Muscle of leg (tissue), 16 donors: Measurements from ENCODE around the gene TDRD7. TPM values are rescaled to one million over a fixed set of nuclear protein-coding genes. Genes with fewer than 3 reads are reported as not detected.

Experiments used
- DNase-seq: peaks from one replicate; pipeline ENCODE4 v3.0.0; 2013
- H3K27ac ChIP-seq: one replicate; pipeline ENCODE4 v1.5.1; 2013; ENCODE audit warnings: mild to moderate bottlenecking, low read length, control low read depth
- H3K27me3 ChIP-seq: one replicate; pipeline ENCODE4 v1.6.1; 2013; ENCODE audit warnings: low read length; ENCODE audit not compliant: control insufficient read depth, insufficient read depth
- H3K36me3 ChIP-seq: one replicate; pipeline ENCODE4 v1.6.1; 2013; ENCODE audit warnings: low read length; ENCODE audit not compliant: control insufficient read depth, insufficient read depth
- H3K4me1 ChIP-seq: one replicate; pipeline ENCODE4 v1.6.1; 2013; ENCODE audit warnings: low read length; ENCODE audit not compliant: control insufficient read depth, insufficient read depth
- H3K4me3 ChIP-seq: one replicate; pipeline ENCODE4 v1.5.1; 2013; ENCODE audit warnings: low read length, control low read depth
- H3K9me3 ChIP-seq: replicated peaks from 2 replicates; pipeline ENCODE4 v1.6.1; 2013; ENCODE audit warnings: low read depth, low read length; ENCODE audit not compliant: control insufficient read depth
- WGBS: methylation state at CpG from one replicate; pipeline ENCODE4 v1.1.5; 2013; ENCODE audit warnings: missing lambda C conversion rate; ENCODE audit not compliant: insufficient coverage; 5-methylcytosine and 5-hydroxymethylcytosine counted together
- long read RNA-seq, 11 donors: transcript quantifications; one replicate each; lab custom pipeline, GENCODE V29; 2026
- polyA plus RNA-seq, 8 donors: library from polyadenylated mRNA; unstranded; fragments of 120-200 nt; gene quantifications; one replicate each; pipeline versions ENCODE4 v1.2.1 to v1.2.3, GENCODE V29; 2013; ENCODE audit warnings: inconsistent platforms in 1 of 8, low replicate concordance in 1 of 8; ENCODE audit not compliant: insufficient read length in 8 of 8, insufficient read depth in 1 of 8
- total RNA-seq: library from RNA; stranded (reverse); fragments of 120-200 nt; gene quantifications from one replicate; pipeline ENCODE4 v1.2.4, GENCODE V29; 2013

TDRD7 gene
- total RNA-seq (4.3 TPM), polyA plus RNA-seq (1 to 10 TPM; 2.9 to 4.9 (median 4.3) TPM)
- long read RNA-seq, donor 1, partial matches to known transcripts: 0 of 1 reads
- long read RNA-seq, donor 1, other reads (novel, unspliced or antisense): 0 of 1 reads
- long read RNA-seq, donor 2, partial matches to known transcripts: 0 of 1 reads
- long read RNA-seq, donor 2, other reads (novel, unspliced or antisense): 0 of 1 reads
- long read RNA-seq, donor 3, partial matches to known transcripts: 0 of 1 reads
- long read RNA-seq, donor 3, other reads (novel, unspliced or antisense): 0 of 1 reads
- long read RNA-seq, donor 4: 0 reads
- long read RNA-seq, donor 5, partial matches to known transcripts: 0 of 1 reads
- long read RNA-seq, donor 5, other reads (novel, unspliced or antisense): 0 of 1 reads
- long read RNA-seq, donor 6, partial matches to known transcripts: 5 of 7 reads
- long read RNA-seq, donor 6, other reads (novel, unspliced or antisense): 0 of 7 reads
- long read RNA-seq, donor 7, partial matches to known transcripts: 0 of 2 reads
- long read RNA-seq, donor 7, other reads (novel, unspliced or antisense): 0 of 2 reads
- long read RNA-seq, donor 8: 0 reads
- long read RNA-seq, donor 9: 0 reads
- long read RNA-seq, donor 10: 0 reads
- long read RNA-seq, donor 11: 0 reads

- peaks cover 8% of the 10 kb centered on the region for H3K27me3 ChIP-seq
- under 1% methylated on average over 105 of the region's 115 CpGs for WGBS
- DNase-seq: peak; percentile 88
- no peaks in the 10 kb centered on the region for H3K36me3 ChIP-seq
- H3K27ac ChIP-seq: peak within 1 kb of the TSS; percentile 62
- H3K4me1 ChIP-seq: peaks cover 6% of the 10 kb centered on the region
- peaks cover 4% of the 10 kb centered on the region for H3K9me3 ChIP-seq
- H3K4me3 ChIP-seq: peak within 1 kb of the TSS; percentile 80
Measured at GRCh38 chr9:97411789-97412625, at the start of gene TDRD7. TSS of gene TDRD7 (plus strand) at chr9:97412096. CDS start at chr9:97428466, 16,370 bp downstream.

- Histone ChIP-seq H3K27ac (no peak overlapping the region), H3K27me3 (no peaks in the 10 kb centered on the region), H3K4me3 (no peak overlapping the region), H3K36me3 (peaks cover 30% of the 10 kb centered on the region), H3K9me3 (no peaks in the 10 kb centered on the region), H3K4me1 (no peaks in the 10 kb centered on the region)
- no peak for DNase-seq
- 93% methylated on average over 3 of the region's 5 CpGs for WGBS
Measured at GRCh38 chr9:97362777-97363545, 48.9 kb upstream of the TDRD7 start.

- no peaks in the 10 kb centered on the region for H3K27me3 ChIP-seq
- DNase-seq: no peak
- no peak overlapping the region for H3K27ac ChIP-seq
- WGBS: 84% methylated on average over 9 of the region's 11 CpGs
- H3K4me3 ChIP-seq: no peak overlapping the region
- H3K4me1 ChIP-seq: no peaks in the 10 kb centered on the region
- peaks cover 3% of the 10 kb centered on the region for H3K9me3 ChIP-seq
- H3K36me3 ChIP-seq: peaks cover 30% of the 10 kb centered on the region
Measured at GRCh38 chr9:97363661-97364299, 48.1 kb upstream of the TDRD7 start.

- peaks cover 34% of the 10 kb centered on the region for H3K36me3 ChIP-seq
- no peak for DNase-seq
- H3K27me3 ChIP-seq: no peaks in the 10 kb centered on the region
- H3K9me3 ChIP-seq: peaks cover 13% of the 10 kb centered on the region
- no peak overlapping the region for H3K27ac ChIP-seq
- 86% methylated on average over 2 of the region's 8 CpGs for WGBS
- no peak overlapping the region for H3K4me3 ChIP-seq
- no peaks in the 10 kb centered on the region for H3K4me1 ChIP-seq
Measured at GRCh38 chr9:97364769-97365490, 47.0 kb upstream of the TDRD7 start.

- H3K36me3 ChIP-seq: peaks cover 36% of the 10 kb centered on the region
- no peak overlapping the region for H3K4me3 ChIP-seq
- no peak overlapping the region for H3K27ac ChIP-seq
- no peaks in the 10 kb centered on the region for H3K4me1 ChIP-seq
- H3K9me3 ChIP-seq: peaks cover 15% of the 10 kb centered on the region
- H3K27me3 ChIP-seq: no peaks in the 10 kb centered on the region
- WGBS: 53% methylated on average over 3 of the region's 5 CpGs
- DNase-seq: no peak
Measured at GRCh38 chr9:97365634-97366033, 46.3 kb upstream of the TDRD7 start.

- Histone ChIP-seq H3K27ac (no peak overlapping the region), H3K27me3 (no peaks in the 10 kb centered on the region), H3K4me1 (no peaks in the 10 kb centered on the region), H3K36me3 (peaks cover 37% of the 10 kb centered on the region), H3K4me3 (no peak overlapping the region), H3K9me3 (peaks cover 15% of the 10 kb centered on the region)
- 96% methylated on average over 5 of the region's 10 CpGs for WGBS
- DNase-seq: no peak
Measured at GRCh38 chr9:97366476-97366875, 45.4 kb upstream of the TDRD7 start.

GRCh38 chr9:97366889-97367288, 45.0 kb upstream of the TDRD7 start:
- Histone ChIP-seq H3K27ac (no peak overlapping the region), H3K9me3 (peaks cover 15% of the 10 kb centered on the region), H3K27me3 (no peaks in the 10 kb centered on the region), H3K36me3 (peaks cover 38% of the 10 kb centered on the region), H3K4me1 (no peaks in the 10 kb centered on the region), H3K4me3 (no peak overlapping the region)
- no peak for DNase-seq
- no CpG with 5 or more reads among the region's 2 CpGs for WGBS

GRCh38 chr9:97367729-97368128, 44.2 kb upstream of the TDRD7 start:
- 90% methylated on average over 3 of the region's 3 CpGs for WGBS
- DNase-seq: no peak
- H3K9me3 ChIP-seq: peaks cover 15% of the 10 kb centered on the region
- H3K4me1 ChIP-seq: no peaks in the 10 kb centered on the region
- peaks cover 37% of the 10 kb centered on the region for H3K36me3 ChIP-seq
- no peaks in the 10 kb centered on the region for H3K27me3 ChIP-seq
- no peak overlapping the region for H3K4me3 ChIP-seq
- no peak overlapping the region for H3K27ac ChIP-seq

- peaks cover 15% of the 10 kb centered on the region for H3K9me3 ChIP-seq
- H3K4me3 ChIP-seq: no peak overlapping the region
- H3K4me1 ChIP-seq: no peaks in the 10 kb centered on the region
- WGBS: 89% methylated on average over 1 of the region's 1 CpG
- no peaks in the 10 kb centered on the region for H3K27me3 ChIP-seq
- H3K36me3 ChIP-seq: peaks cover 34% of the 10 kb centered on the region
- no peak overlapping the region for H3K27ac ChIP-seq
- no peak for DNase-seq
Measured at GRCh38 chr9:97368964-97369363, 42.9 kb upstream of the TDRD7 start.
